HepG2 (cell line): ENCODE data around the gene DOCK11. TPM values are rescaled to one million over a fixed set of nuclear protein-coding genes. Genes with fewer than 3 reads are reported as not detected.

Source experiments
- ATAC-seq: fragments of 200-7000 bp; cut with Tn5 transposase; 3 replicates; pipeline ENCODE4 v1.9.1; 2020; ENCODE audit warnings: mild to moderate bottlenecking, moderate library complexity
- BruUV-seq: library from RNA; stranded (reverse); fragments of 400-500 nt; replicated peaks from 2 replicates; lab custom pipeline; 2021; lab: Mats Ljungman, UMichigan
- CTCF ChIA-PET: fragments of 300-600 bp; formaldehyde crosslinking; extraction: SDS; loops from one replicate; lab custom pipeline; 2021; ENCODE audit warnings: low total read pairs, inconsistent platforms, low intra/inter-chr PET ratio; lab: Yijun Ruan, JAX
- POLR2A ChIA-PET: fragments of 350-600 bp; sonication (Branson Sonifier 250); formaldehyde crosslinking; loops from one replicate; lab custom pipeline; 2020; ENCODE audit warnings: antibody characterized with exemption, inconsistent platforms; lab: Yijun Ruan, JAX
- DNase-seq: peaks from one replicate; pipeline ENCODE4 v3.0.0-alpha.2; 2015; ENCODE audit warnings: low spot score
- FAIRE-seq: peaks from 3 replicates; lab custom pipeline; 2011; peaks lifted over from hg19 to GRCh38; lab: Jason Lieb, UNC
- H2AFZ ChIP-seq: one replicate; pipeline ENCODE4 v1.6.1; 2011; ENCODE audit warnings: low read length, inconsistent platforms
- H3K27ac ChIP-seq: fragments of 300-600 bp; 3 replicates; pipeline ENCODE4 v1.8.0; 2011; ENCODE audit warnings: mixed run types, mild to moderate bottlenecking, mixed read lengths, low read length, inconsistent platforms; ENCODE audit not compliant: insufficient read depth; ENCODE audit errors: extremely low read length
- H3K27me3 ChIP-seq, 2 experiments: fragments of 200-600 bp in 1 of 2; 2 replicates in 1 of 2; 3 replicates in 1 of 2; pipeline versions ENCODE4 v1.6.0 to v1.8.0; 2011; ENCODE audit warnings: low read length in 2 of 2, mild to moderate bottlenecking in 2 of 2, moderate library complexity in 2 of 2, inconsistent platforms in 1 of 2; ENCODE audit not compliant: insufficient read depth in 2 of 2, control insufficient read depth in 1 of 2
- H3K36me3 ChIP-seq, 2 experiments: fragments of 200-600 bp in 1 of 2; replicated peaks in 1 of 2; 2 replicates in 1 of 2; 3 replicates in 1 of 2; pipeline versions ENCODE4 v1.5.1 to v1.8.0; 2011; ENCODE audit warnings: low read length in 2 of 2, inconsistent platforms in 1 of 2; ENCODE audit not compliant: insufficient read depth in 2 of 2, control insufficient read depth in 1 of 2
- H3K4me1 ChIP-seq: 2 replicates; pipeline ENCODE4 v1.5.1; 2012; ENCODE audit warnings: low read length, inconsistent platforms; ENCODE audit not compliant: insufficient read depth
- H3K4me2 ChIP-seq: 2 replicates; pipeline ENCODE4 v1.6.0; 2011; ENCODE audit warnings: low read depth, low read length, inconsistent platforms
- H3K4me3 ChIP-seq, 3 experiments: fragments of 200-600 bp in 1 of 3; sonication (generic), shearing (Covaris generic) in 1 of 3; replicated peaks in 1 of 3; 2 replicates each; pipeline ENCODE4 v1.5.1; 2011 to 2016; ENCODE audit warnings: low read length in 3 of 3, inconsistent platforms in 2 of 3, low read depth in 2 of 3, mild to moderate bottlenecking in 2 of 3, control low read depth in 1 of 3, mixed read lengths in 1 of 3; ENCODE audit not compliant: insufficient read depth in 1 of 3
- H3K79me2 ChIP-seq: one replicate; pipeline ENCODE4 v1.6.1; 2011; ENCODE audit warnings: low read length, inconsistent platforms; ENCODE audit not compliant: insufficient read depth
- H3K9ac ChIP-seq: 2 replicates; pipeline ENCODE4 v1.6.0; 2011; ENCODE audit warnings: mild to moderate bottlenecking, low read depth, low read length, inconsistent platforms; ENCODE audit not compliant: insufficient read depth
- H3K9me3 ChIP-seq: 2 replicates; pipeline ENCODE4 v1.5.1; 2012; ENCODE audit warnings: mild to moderate bottlenecking, low read length
- H4K20me1 ChIP-seq: 2 replicates; pipeline ENCODE4 v1.6.0; 2011; ENCODE audit warnings: inconsistent platforms, mild to moderate bottlenecking, low read length, moderate library complexity; ENCODE audit not compliant: insufficient read depth
- ATF7 ChIP-seq, 2 experiments: fragments of 450-650 bp in 1 of 2; sonication (generic) in 1 of 2; formaldehyde crosslinking in 1 of 2; IDR thresholded peaks; 2 replicates each; pipeline versions ENCODE4 v1.4.0 to v1.6.1; 2016 to 2020; ENCODE audit warnings: antibody characterized with exemption in 1 of 2, mild to moderate bottlenecking in 1 of 2, missing genetic modification reagents in 1 of 2
- ATRX ChIP-seq: sonication (generic); formaldehyde crosslinking; IDR thresholded peaks from 2 replicates; pipeline ENCODE4 v1.4.0; 2020; ENCODE audit warnings: missing genetic modification reagents, borderline replicate concordance
- BCLAF1 ChIP-seq: fragments of 450-650 bp; IDR thresholded peaks from 2 replicates; pipeline ENCODE4 v1.6.1; 2017; ENCODE audit warnings: mild to moderate bottlenecking
- ELF1 ChIP-seq: sonication (generic); formaldehyde crosslinking; IDR thresholded peaks from 2 replicates; pipeline ENCODE4 v1.4.0; 2020; ENCODE audit warnings: missing genetic modification reagents
- KDM6A ChIP-seq: IDR thresholded peaks from 2 replicates; pipeline ENCODE4 v1.6.1; 2016; ENCODE audit warnings: low read depth
- MNT ChIP-seq: fragments of 450-650 bp; IDR thresholded peaks from 2 replicates; pipeline ENCODE4 v1.6.1; 2016
- RARG ChIP-seq: sonication (generic); formaldehyde crosslinking; IDR thresholded peaks from 2 replicates; pipeline ENCODE4 v1.4.0; 2020; ENCODE audit warnings: low read depth, mild to moderate bottlenecking, missing genetic modification reagents
- YEATS2 ChIP-seq: sonication (generic); formaldehyde crosslinking; IDR thresholded peaks from 2 replicates; pipeline ENCODE4 v1.4.0; 2020; ENCODE audit warnings: missing genetic modification reagents, borderline replicate concordance
- ZBTB1 ChIP-seq: sonication (generic); formaldehyde crosslinking; IDR thresholded peaks from 2 replicates; pipeline ENCODE4 v1.4.0; 2020; ENCODE audit warnings: missing genetic modification reagents, borderline replicate concordance
- ZNF234 ChIP-seq: sonication (generic); formaldehyde crosslinking; conservative IDR thresholded peaks from 2 replicates; pipeline ENCODE4 v1.5.1; 2020; ENCODE audit warnings: mild to moderate bottlenecking, missing genetic modification reagents
- ZNF296 ChIP-seq: sonication (generic); formaldehyde crosslinking; conservative IDR thresholded peaks from 2 replicates; pipeline ENCODE4 v1.5.0; 2020; ENCODE audit warnings: mild to moderate bottlenecking, missing genetic modification reagents
- ZNF576 ChIP-seq: sonication (generic); formaldehyde crosslinking; IDR thresholded peaks from 2 replicates; pipeline ENCODE4 v1.4.0; 2020; ENCODE audit warnings: mild to moderate bottlenecking, missing genetic modification reagents
- WGBS: methylation state at CpG from one replicate; pipeline ENCODE4 v1.1.6; 2017; ENCODE audit warnings: low lambda C conversion rate; 5-methylcytosine and 5-hydroxymethylcytosine counted together
- in situ Hi-C: cut with HindIII; loops from 2 replicates; pipeline ENCODE4 v1.10.0; 2017; ENCODE audit warnings: low pct_unique_long_range_greater_than_20kb; ENCODE audit not compliant: extremely low pct_ligation_motif_present
- intact Hi-C: fragments of 100-400 bp; cut with micrococcal nuclease; formaldehyde crosslinking; loops from one replicate; pipeline ENCODE4 v1.10.0; 2022; ENCODE audit not compliant: unreplicated experiment
- polyA plus RNA-seq, 8 experiments: library from polyadenylated mRNA; depleted of rRNA in 3 of 8; stranded (reverse) in 7 of 8; unstranded in 1 of 8; fragments of >200 nt; fragmentation: Illumina TruSeq in 4 of 8; extraction: Trizol in 4 of 8; gene quantifications; 2 replicates each; pipeline versions ENCODE4 v1.2.1 to v1.2.3, GENCODE V29; 2011 to 2016; ENCODE audit warnings: low read depth in 4 of 8, missing spikeins in 1 of 8, mixed read lengths in 1 of 8; ENCODE audit not compliant: insufficient read depth in 1 of 8
- total RNA-seq, 5 experiments: library from RNA; depleted of rRNA; stranded (reverse); fragments of >200 nt; fragmentation: Illumina TruSeq; extraction: Trizol; gene quantifications; 2 replicates each; pipeline ENCODE4 v1.2.3, GENCODE V29; 2016; ENCODE audit warnings: low read depth in 1 of 5

DOCK11 gene
- total and polyA plus RNA-seq, 2 of the 13 experiments (the other 11 are each of a cell fraction or from before 2014, with no cell fraction given): 0.02 to 0.12 TPM

- no peak for TF ChIP-seq MNT
- no peak for TF ChIP-seq YEATS2
- no peak for TF ChIP-seq BCLAF1
- no peak for TF ChIP-seq KDM6A (CRISPR knock-in tag)
- TF ChIP-seq ZNF576 (CRISPR knock-in tag): no peak
- no peak for TF ChIP-seq ZNF296 (CRISPR knock-in tag)
- no peak for TF ChIP-seq ZNF234
- no peak for TF ChIP-seq ATRX (CRISPR knock-in tag)
These were observed 2.7 kb downstream of the DOCK11 start (continued) for GRCh38 chrX:118498351-118498750.

GRCh38 chrX:118498755-118499154 is 3.1 kb downstream of the DOCK11 start:
- no peaks in the 10 kb centered on the region for H3K36me3 ChIP-seq
- TF ChIP-seq RARG (no peak), ZBTB1 (CRISPR knock-in tag) (no peak), ELF1 (CRISPR knock-in tag) (no peak), ATF7 (IDR thresholded peaks at IDR 0.05) (no peak), ATF7 (CRISPR knock-in tag; IDR thresholded peaks at IDR 0.05) (no peak)
- H3K9ac ChIP-seq: no peak overlapping the region
- H3K79me2 ChIP-seq: no peaks in the 10 kb centered on the region
- intact Hi-C loops: no loop called here
- H3K27me3 ChIP-seq: peaks cover 2 to 16% of the 10 kb centered on the region in 2 experiments; a peak in 3 of 5 replicates
- peaks cover 14% of the 10 kb centered on the region for H3K4me1 ChIP-seq
- in situ Hi-C loops: no loop called here
- DNase-seq (no peak), FAIRE-seq (no peak), ATAC-seq (no peak)
- BruUV-seq: no TSS peak
- H3K4me2 ChIP-seq: no peak overlapping the region
- WGBS: 71% methylated on average over 2 of the region's 2 CpGs
- no peaks in the 10 kb centered on the region for H3K9me3 ChIP-seq
- no peaks in the 10 kb centered on the region for H4K20me1 ChIP-seq
- no peak overlapping the region for H3K27ac ChIP-seq
- no peak overlapping the region for H3K4me3 ChIP-seq
- H2AFZ ChIP-seq: no peak overlapping the region
- ChIA-PET POLR2A (no interaction called here), CTCF (no interaction called here)
